ENCODE measurements around the gene KIF26B.

DNA sequence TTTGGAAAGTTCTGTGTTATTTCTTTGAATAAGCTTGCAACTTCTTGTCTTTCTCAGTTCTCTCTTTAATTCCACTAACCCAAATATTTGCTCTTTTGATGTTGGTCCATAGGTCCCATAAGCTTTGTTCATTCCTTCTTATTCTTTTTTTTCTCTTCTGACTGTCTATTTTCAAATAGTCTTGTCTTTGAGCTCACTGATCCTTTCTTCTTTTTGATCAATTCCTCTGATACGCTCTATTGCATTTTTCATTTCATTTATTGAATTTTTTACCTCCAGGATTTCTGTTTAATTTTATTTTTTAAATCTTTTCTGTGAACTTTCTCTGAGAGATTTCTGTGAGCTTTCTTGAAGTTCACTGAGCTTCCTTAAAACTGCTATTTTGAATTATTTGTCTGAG, 486.6 kb downstream of the KIF26B start:
- TF ChIP-seq, protein P1, sequence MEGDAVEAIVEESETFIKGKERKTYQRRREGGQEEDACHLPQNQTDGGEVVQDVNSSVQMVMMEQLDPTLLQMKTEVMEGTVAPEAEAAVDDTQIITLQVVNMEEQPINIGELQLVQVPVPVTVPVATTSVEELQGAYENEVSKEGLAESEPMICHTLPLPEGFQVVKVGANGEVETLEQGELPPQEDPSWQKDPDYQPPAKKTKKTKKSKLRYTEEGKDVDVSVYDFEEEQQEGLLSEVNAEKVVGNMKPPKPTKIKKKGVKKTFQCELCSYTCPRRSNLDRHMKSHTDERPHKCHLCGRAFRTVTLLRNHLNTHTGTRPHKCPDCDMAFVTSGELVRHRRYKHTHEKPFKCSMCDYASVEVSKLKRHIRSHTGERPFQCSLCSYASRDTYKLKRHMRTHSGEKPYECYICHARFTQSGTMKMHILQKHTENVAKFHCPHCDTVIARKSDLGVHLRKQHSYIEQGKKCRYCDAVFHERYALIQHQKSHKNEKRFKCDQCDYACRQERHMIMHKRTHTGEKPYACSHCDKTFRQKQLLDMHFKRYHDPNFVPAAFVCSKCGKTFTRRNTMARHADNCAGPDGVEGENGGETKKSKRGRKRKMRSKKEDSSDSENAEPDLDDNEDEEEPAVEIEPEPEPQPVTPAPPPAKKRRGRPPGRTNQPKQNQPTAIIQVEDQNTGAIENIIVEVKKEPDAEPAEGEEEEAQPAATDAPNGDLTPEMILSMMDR (conservative IDR thresholded peaks at IDR 0.05; ENCODE audit: low read length) = no peak
- TF ChIP-seq EZH2phosphoT487 (IDR thresholded peaks at IDR 0.05; ENCODE audit: borderline replicate concordance) = no peak

All from Loucy (cell line).